Fibroblast of lung (primary cell): ENCODE data around the gene EBF3.

Experiments used
- EZH2 ChIP-seq: IDR thresholded peaks from 2 replicates; pipeline ENCODE4 v1.5.1; 2012; ENCODE audit warnings: low read length, control low read depth, mild to moderate bottlenecking; ENCODE audit errors: missing control alignments
- TF ChIP-seq, protein P1 (sequence below), 2 donors: IDR thresholded peaks in 1 of 2; conservative IDR thresholded peaks in 1 of 2; 1 replicate in 1 of 2; 2 replicates in 1 of 2; pipeline ENCODE4 v1.5.1; 2011 to 2012; ENCODE audit warnings: low read length in 2 of 2, control low read depth in 1 of 2, inconsistent platforms in 1 of 2, low read depth in 1 of 2, mild to moderate bottlenecking in 1 of 2

DNA sequence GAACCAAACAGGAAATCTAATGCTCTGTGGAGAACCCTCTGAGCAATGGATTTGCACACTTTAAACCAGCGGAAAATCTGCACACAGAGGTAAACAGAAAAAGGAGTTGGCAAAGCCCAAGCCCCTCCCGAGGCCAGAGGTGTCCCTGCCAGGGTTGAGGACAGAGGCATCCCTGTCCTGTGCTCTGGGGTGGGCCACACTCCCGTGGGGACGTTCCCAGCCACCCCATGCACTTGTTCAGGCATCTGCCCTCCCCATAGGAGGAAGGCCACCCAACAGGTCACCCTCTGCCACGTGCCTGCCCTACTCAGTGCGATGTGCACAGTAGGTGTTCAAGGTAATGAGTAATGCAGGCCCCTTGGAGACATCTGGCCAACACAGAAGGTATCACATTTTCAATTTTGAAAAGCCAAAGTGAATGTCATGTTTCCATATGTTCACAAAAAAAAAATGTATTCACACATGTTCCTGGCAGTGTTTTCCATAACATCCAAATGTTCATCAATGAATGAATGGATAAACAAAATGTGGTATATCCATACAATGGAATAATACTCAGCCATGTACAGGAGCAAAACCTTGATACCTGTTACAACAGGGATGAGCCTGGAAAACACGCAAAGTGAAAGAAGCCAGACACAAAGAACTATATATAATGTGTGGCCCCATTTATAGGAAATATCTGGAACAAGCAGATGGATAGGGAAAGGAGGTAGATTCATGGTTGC lies 108.1 kb downstream of the EBF3 start:
- TF ChIP-seq EZH2: no peak
- TF ChIP-seq, protein P1, sequence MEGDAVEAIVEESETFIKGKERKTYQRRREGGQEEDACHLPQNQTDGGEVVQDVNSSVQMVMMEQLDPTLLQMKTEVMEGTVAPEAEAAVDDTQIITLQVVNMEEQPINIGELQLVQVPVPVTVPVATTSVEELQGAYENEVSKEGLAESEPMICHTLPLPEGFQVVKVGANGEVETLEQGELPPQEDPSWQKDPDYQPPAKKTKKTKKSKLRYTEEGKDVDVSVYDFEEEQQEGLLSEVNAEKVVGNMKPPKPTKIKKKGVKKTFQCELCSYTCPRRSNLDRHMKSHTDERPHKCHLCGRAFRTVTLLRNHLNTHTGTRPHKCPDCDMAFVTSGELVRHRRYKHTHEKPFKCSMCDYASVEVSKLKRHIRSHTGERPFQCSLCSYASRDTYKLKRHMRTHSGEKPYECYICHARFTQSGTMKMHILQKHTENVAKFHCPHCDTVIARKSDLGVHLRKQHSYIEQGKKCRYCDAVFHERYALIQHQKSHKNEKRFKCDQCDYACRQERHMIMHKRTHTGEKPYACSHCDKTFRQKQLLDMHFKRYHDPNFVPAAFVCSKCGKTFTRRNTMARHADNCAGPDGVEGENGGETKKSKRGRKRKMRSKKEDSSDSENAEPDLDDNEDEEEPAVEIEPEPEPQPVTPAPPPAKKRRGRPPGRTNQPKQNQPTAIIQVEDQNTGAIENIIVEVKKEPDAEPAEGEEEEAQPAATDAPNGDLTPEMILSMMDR (conservative IDR thresholded peaks at IDR 0.05 in 1 of 2, IDR thresholded peaks at IDR 0.05 in 1 of 2; ENCODE audit: low read depth in 1 of 2, low read length in 2 of 2): no peak
